ENCODE data around the gene RTL1. TPM values are rescaled to one million over a fixed set of nuclear protein-coding genes. Genes with fewer than 3 reads are reported as not detected.

The RTL1 gene
- polyA plus RNA-seq, 1 of the 3 experiments (the other 2 are of a cell fraction), result 0.07 TPM

DNA sequence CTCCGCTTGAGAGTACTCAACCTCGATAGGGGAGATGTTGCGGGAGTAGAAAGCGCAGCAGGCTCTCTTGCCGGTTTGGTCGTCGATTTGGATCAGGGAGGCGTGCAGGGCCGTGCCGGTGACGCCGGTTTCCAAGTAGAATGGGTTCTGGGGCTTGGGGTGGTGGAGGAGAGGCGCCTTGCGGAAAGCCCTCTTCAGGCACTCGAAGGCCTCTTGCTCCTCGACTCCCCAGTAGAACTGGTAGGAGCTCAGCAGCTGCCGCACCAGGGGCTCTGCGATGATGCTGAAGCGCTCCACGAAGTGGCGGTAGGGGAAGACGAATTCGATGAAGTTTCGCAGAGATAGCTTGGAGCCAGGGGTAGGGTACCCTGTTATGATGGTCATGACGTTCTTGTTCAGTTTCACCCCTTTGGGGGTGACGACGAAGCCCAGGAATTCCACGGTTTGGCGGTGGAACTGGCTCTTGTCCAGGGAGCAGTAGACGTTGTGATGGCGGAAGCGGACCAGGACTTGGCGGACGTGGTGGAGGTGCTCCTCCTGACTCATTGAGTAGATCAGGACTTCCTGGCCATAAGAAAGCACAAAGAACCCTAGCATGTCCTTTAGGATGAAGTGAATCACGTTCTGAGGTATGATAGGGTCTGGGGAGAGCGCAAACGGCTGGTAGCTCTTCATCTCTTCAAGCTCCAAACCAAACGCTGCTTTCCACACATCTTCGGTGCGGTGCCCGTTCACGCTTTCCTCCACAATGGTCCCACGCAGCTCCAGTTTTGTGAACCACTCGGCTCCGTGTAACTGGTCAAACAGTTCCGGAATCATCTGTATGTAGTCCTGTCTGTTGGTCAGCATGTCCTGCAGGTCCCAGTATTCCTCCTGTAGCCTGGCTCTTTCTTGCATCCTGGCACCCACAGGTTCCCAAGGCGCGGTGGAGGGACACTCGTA is 21.2 kb downstream of the RTL1 start:
- no peak for DNase-seq
- Histone ChIP-seq H3K9me3 (no peaks in the 10 kb centered on the region), H3K36me3 (replicated peaks in 1 of 2; ENCODE audit: control insufficient read depth in 1 of 2, insufficient read depth in 2 of 2, low read length in 1 of 2) (no peaks in the 10 kb centered on the region), H3F3A (replicated peaks; ENCODE audit: insufficient read depth) (no peaks in the 10 kb centered on the region), H3K4me1 (ENCODE audit: control insufficient read depth in 1 of 2, insufficient read depth in 2 of 2, low read depth in 1 of 2, low read length in 1 of 2) (peaks cover 0 to 38% of the 10 kb centered on the region in 2 experiments; a peak in 3 of 4 replicates), H3K27me3 (ENCODE audit: insufficient read depth) (no peaks in the 10 kb centered on the region), H3K4me3 (ENCODE audit: low read depth in 2 of 2, low read length in 1 of 2) (no peak overlapping the region), H3K4me2 (no peak overlapping the region), H2AFZ (ENCODE audit: low read depth) (no peak overlapping the region), H4K20me1 (ENCODE audit: insufficient read depth) (no peaks in the 10 kb centered on the region), H3K9ac (no peak overlapping the region), H3K79me2 (ENCODE audit: insufficient read depth) (no peaks in the 10 kb centered on the region), H3K9me2 (no peaks in the 10 kb centered on the region), H3K27ac (ENCODE audit: low read depth in 2 of 2, low read length in 1 of 2) (no peak overlapping the region; a peak in 1 of 4 replicates)
- POLR2A ChIA-PET, result no interaction called here
- 84% methylated on average over 43 of the region's 49 CpGs for WGBS (ENCODE audit: low lambda C conversion rate)
- CTCF ChIA-PET, result no interaction called here
- TF ChIP-seq SIN3A (IDR thresholded peaks at IDR 0.05; ENCODE audit: borderline replicate concordance, low read depth, low read length) (no peak), GATA2 (CRISPR knock-in tag; IDR thresholded peaks at IDR 0.05) (no peak), ELF1 (IDR thresholded peaks at IDR 0.05) (no peak), GABPA (IDR thresholded peaks at IDR 0.05; ENCODE audit: low read depth) (no peak)

DNA sequence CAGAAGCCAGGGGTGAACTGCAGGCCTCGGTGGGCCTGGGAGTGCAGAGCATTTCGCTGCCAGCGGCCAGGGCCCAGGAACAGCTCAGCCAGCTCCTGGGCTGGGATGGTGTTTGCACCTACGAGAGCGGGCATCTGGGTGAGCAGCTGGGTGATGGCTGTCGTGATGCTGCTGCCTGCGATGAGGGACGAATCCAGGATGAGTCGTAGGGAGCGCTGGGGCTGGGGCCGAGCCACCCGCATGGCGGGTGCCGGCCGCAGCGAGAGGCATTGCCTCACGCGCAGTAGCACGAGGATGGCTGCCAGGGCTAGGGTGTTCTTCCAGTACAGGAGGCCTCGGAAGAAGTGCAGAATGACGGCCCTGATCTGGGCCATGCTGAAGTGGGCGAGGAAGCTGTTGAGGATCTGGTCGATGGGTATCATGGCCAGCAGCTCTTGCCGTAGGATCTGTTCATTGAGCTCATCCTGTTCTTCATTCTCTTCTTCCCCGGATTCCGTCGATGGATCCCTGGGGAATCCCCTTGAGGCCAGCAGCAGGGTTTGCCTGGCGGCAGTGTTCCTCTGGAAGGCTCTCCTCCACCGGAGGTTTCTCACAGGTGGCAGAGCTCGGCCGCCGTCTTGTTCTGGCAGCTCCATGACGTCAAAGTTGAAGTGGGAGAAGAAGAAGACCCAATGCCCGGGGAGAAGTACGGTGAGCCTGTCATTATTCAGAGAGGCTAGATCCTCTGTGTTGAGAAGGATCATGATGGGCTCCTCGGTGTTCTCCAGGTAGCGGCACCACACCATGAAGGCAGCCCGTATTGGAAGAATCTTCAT is 22.1 kb downstream of the RTL1 start:
- ChIA-PET CTCF (no interaction called here), POLR2A (no interaction called here)
- H3K9ac ChIP-seq, result no peak overlapping the region
- no peaks in the 10 kb centered on the region for H4K20me1 ChIP-seq (ENCODE audit: insufficient read depth)
- no peak overlapping the region for H2AFZ ChIP-seq (ENCODE audit: low read depth)
- H3K4me3 ChIP-seq (ENCODE audit: low read depth in 2 of 2, low read length in 1 of 2), result no peak overlapping the region
- no peaks in the 10 kb centered on the region for H3K9me3 ChIP-seq
- H3F3A ChIP-seq (replicated peaks; ENCODE audit: insufficient read depth), result no peaks in the 10 kb centered on the region
- no peaks in the 10 kb centered on the region for H3K27me3 ChIP-seq (ENCODE audit: insufficient read depth)
- H3K9me2 ChIP-seq, result no peaks in the 10 kb centered on the region
- no peak overlapping the region; a peak in 1 of 4 replicates for H3K27ac ChIP-seq (ENCODE audit: low read depth in 2 of 2, low read length in 1 of 2)
- no peaks in the 10 kb centered on the region for H3K36me3 ChIP-seq (replicated peaks in 1 of 2; ENCODE audit: control insufficient read depth in 1 of 2, insufficient read depth in 2 of 2, low read length in 1 of 2)
- 80% methylated on average over 20 of the region's 38 CpGs for WGBS (ENCODE audit: low lambda C conversion rate)
- H3K4me2 ChIP-seq, result no peak overlapping the region
- peaks cover 0 to 37% of the 10 kb centered on the region in 2 experiments; a peak in 2 of 4 replicates for H3K4me1 ChIP-seq (ENCODE audit: control insufficient read depth in 1 of 2, insufficient read depth in 2 of 2, low read depth in 1 of 2, low read length in 1 of 2)
- no peak for DNase-seq
- no peaks in the 10 kb centered on the region for H3K79me2 ChIP-seq (ENCODE audit: insufficient read depth)
- TF ChIP-seq FOSL2 (IDR thresholded peaks at IDR 0.05; ENCODE audit: borderline replicate concordance, low read depth), result no peak
- no peak for TF ChIP-seq FOXJ3 (CRISPR knock-in tag; IDR thresholded peaks at IDR 0.05)
- no peak for TF ChIP-seq FOXM1 (IDR thresholded peaks at IDR 0.05; ENCODE audit: low read depth)
- TF ChIP-seq EZH2phosphoT487 (IDR thresholded peaks at IDR 0.05; ENCODE audit: borderline replicate concordance, low read depth), result no peak
- TF ChIP-seq TEAD4 (IDR thresholded peaks at IDR 0.05; ENCODE audit: borderline replicate concordance, insufficient read depth), result no peak
- TF ChIP-seq, protein P1, sequence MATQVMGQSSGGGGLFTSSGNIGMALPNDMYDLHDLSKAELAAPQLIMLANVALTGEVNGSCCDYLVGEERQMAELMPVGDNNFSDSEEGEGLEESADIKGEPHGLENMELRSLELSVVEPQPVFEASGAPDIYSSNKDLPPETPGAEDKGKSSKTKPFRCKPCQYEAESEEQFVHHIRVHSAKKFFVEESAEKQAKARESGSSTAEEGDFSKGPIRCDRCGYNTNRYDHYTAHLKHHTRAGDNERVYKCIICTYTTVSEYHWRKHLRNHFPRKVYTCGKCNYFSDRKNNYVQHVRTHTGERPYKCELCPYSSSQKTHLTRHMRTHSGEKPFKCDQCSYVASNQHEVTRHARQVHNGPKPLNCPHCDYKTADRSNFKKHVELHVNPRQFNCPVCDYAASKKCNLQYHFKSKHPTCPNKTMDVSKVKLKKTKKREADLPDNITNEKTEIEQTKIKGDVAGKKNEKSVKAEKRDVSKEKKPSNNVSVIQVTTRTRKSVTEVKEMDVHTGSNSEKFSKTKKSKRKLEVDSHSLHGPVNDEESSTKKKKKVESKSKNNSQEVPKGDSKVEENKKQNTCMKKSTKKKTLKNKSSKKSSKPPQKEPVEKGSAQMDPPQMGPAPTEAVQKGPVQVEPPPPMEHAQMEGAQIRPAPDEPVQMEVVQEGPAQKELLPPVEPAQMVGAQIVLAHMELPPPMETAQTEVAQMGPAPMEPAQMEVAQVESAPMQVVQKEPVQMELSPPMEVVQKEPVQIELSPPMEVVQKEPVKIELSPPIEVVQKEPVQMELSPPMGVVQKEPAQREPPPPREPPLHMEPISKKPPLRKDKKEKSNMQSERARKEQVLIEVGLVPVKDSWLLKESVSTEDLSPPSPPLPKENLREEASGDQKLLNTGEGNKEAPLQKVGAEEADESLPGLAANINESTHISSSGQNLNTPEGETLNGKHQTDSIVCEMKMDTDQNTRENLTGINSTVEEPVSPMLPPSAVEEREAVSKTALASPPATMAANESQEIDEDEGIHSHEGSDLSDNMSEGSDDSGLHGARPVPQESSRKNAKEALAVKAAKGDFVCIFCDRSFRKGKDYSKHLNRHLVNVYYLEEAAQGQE (IDR thresholded peaks at IDR 0.05; ENCODE audit: low read depth, low read length), result no peak
- TF ChIP-seq, protein P2, sequence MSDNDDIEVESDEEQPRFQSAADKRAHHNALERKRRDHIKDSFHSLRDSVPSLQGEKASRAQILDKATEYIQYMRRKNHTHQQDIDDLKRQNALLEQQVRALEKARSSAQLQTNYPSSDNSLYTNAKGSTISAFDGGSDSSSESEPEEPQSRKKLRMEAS (IDR thresholded peaks at IDR 0.05; ENCODE audit: low read depth), result no peak
- TF ChIP-seq TAF1 (IDR thresholded peaks at IDR 0.05; ENCODE audit: borderline replicate concordance, low read depth, low read length), result no peak
- no peak for TF ChIP-seq MEF2A (IDR thresholded peaks at IDR 0.05; ENCODE audit: borderline replicate concordance, low read depth)
- TF ChIP-seq, protein P3, sequence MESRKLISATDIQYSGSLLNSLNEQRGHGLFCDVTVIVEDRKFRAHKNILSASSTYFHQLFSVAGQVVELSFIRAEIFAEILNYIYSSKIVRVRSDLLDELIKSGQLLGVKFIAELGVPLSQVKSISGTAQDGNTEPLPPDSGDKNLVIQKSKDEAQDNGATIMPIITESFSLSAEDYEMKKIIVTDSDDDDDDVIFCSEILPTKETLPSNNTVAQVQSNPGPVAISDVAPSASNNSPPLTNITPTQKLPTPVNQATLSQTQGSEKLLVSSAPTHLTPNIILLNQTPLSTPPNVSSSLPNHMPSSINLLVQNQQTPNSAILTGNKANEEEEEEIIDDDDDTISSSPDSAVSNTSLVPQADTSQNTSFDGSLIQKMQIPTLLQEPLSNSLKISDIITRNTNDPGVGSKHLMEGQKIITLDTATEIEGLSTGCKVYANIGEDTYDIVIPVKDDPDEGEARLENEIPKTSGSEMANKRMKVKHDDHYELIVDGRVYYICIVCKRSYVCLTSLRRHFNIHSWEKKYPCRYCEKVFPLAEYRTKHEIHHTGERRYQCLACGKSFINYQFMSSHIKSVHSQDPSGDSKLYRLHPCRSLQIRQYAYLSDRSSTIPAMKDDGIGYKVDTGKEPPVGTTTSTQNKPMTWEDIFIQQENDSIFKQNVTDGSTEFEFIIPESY (IDR thresholded peaks at IDR 0.05; ENCODE audit: borderline replicate concordance, low read depth), result no peak
- no peak for TF ChIP-seq NFIC (IDR thresholded peaks at IDR 0.05; ENCODE audit: borderline replicate concordance)
- no peak for TF ChIP-seq NRF1 (IDR thresholded peaks at IDR 0.05; ENCODE audit: low read depth, low read length)
- TF ChIP-seq TCF12 (IDR thresholded peaks at IDR 0.05), result no peak
- TF ChIP-seq SMC3 (IDR thresholded peaks at IDR 0.05; ENCODE audit: low read depth, low read length), result no peak
- TF ChIP-seq ELF1 (IDR thresholded peaks at IDR 0.05), result no peak
